D721Med (cell line): ENCODE results near the gene KCTD3.

ENCODE experiments used
- DNase-seq: peaks from one replicate; pipeline ENCODE4 v3.0.0; 2011; ENCODE audit warnings: low spot score; ENCODE audit not compliant: insufficient read length
- FAIRE-seq: peaks from 2 replicates; lab custom pipeline; 2011; peaks lifted over from hg19 to GRCh38; lab: Jason Lieb, UNC
- CTCF ChIP-seq: IDR thresholded peaks from 2 replicates; pipeline ENCODE4 v1.5.1; 2012; ENCODE audit warnings: mild to moderate bottlenecking, control low read depth; ENCODE audit not compliant: insufficient read depth; ENCODE audit errors: missing control alignments

The KCTD3 gene

GRCh38 chr1:215594640-215595039 lies 27.5 kb downstream of the KCTD3 start:
- FAIRE-seq (no peak), DNase-seq (no peak)
- no peak for TF ChIP-seq CTCF

GRCh38 chr1:215595231-215595630 lies 28.1 kb downstream of the KCTD3 start:
- no peak for TF ChIP-seq CTCF
- no peak for FAIRE-seq

GRCh38 chr1:215597961-215598360 lies 30.9 kb downstream of the KCTD3 start:
- TF ChIP-seq CTCF, result no peak
- FAIRE-seq (no peak), DNase-seq (no peak)

More at GRCh38 chr1:215595231-215595630, 28.1 kb downstream of the KCTD3 start:
- no peak for DNase-seq

- no peak for TF ChIP-seq CTCF
- no peak for DNase-seq
- FAIRE-seq, result peak; percentile 63
Observed at GRCh38 chr1:215599418-215600074, 32.4 kb downstream of the KCTD3 start.

GRCh38 chr1:215600258-215600792 lies 33.2 kb downstream of the KCTD3 start:
- FAIRE-seq, result peak; percentile 77

GRCh38 chr1:215600867-215601266 lies 33.8 kb downstream of the KCTD3 start:
- no peak for TF ChIP-seq CTCF
- DNase-seq (no peak), FAIRE-seq (no peak)

More at GRCh38 chr1:215600258-215600792, 33.2 kb downstream of the KCTD3 start:
- TF ChIP-seq CTCF, result no peak
- DNase-seq, result no peak

- DNase-seq, result no peak
- FAIRE-seq, result no peak
- no peak for TF ChIP-seq CTCF
Observed at GRCh38 chr1:215601276-215601675, 34.2 kb downstream of the KCTD3 start.
